HCT116 (cell line): ENCODE results near the gene FNDC1. TPM values are rescaled to one million over a fixed set of nuclear protein-coding genes. Genes with fewer than 3 reads are reported as not detected.

Experiments used
- ATAC-seq: fragments of 200-7000 bp; cut with Tn5 transposase; 2 replicates; pipeline ENCODE4 v1.9.1; 2020; ENCODE audit warnings: mild to moderate bottlenecking, moderate library complexity
- BruUV-seq: library from RNA; stranded (reverse); fragments of 400-500 nt; replicated peaks from 2 replicates; lab custom pipeline; 2021; lab: Mats Ljungman, UMichigan
- CTCF ChIA-PET: fragments of 300-600 bp; sonication (Branson Sonifier 250); formaldehyde crosslinking; loops from one replicate; lab custom pipeline; 2021; ENCODE audit warnings: antibody characterized with exemption; lab: Charles Lee
- POLR2A ChIA-PET: fragments of 300-600, 350-600 bp; sonication (Branson Sonifier 250); formaldehyde crosslinking; loops from one replicate; lab custom pipeline; 2021; ENCODE audit warnings: antibody characterized with exemption; lab: Charles Lee
- RAD21 ChIA-PET, 2 experiments: fragments of 300-600 bp; sonication (Branson Sonifier 250); formaldehyde crosslinking; loops; one replicate each; lab custom pipeline; 2023; ENCODE audit warnings: low total read pairs in 2 of 2; ENCODE audit not compliant: uncharacterized antibody in 2 of 2, unreplicated experiment in 2 of 2, low non-redundant PET in 1 of 2; lab: Charles Lee
- DNase-seq: peaks from one replicate; pipeline ENCODE4 v3.0.0-alpha.2; 2010; ENCODE audit warnings: low read depth, low spot score
- H2AFZ ChIP-seq: fragments of 200-600 bp; shearing (Covaris generic), sonication (generic); 2 replicates; pipeline ENCODE4 v1.6.1; 2017; ENCODE audit warnings: low read depth, mixed run types, mixed read lengths, antibody characterized with exemption, low read length; ENCODE audit not compliant: poor library complexity, severe bottlenecking
- H3K27ac ChIP-seq: 2 replicates; pipeline ENCODE4 v1.5.1; 2012; ENCODE audit warnings: low read depth, low read length
- H3K27me3 ChIP-seq: fragments of 200-600 bp; sonication (generic); 2 replicates; pipeline ENCODE4 v1.6.1; 2016; ENCODE audit warnings: mixed run types, low read length, mixed read lengths; ENCODE audit not compliant: insufficient read depth
- H3K36me3 ChIP-seq, 2 experiments: fragments of 200-500 bp in 1 of 2; fragments of 200-600 bp in 1 of 2; sonication (Bioruptor generic) in 1 of 2; sonication (generic) in 1 of 2; 2 replicates each; pipeline versions ENCODE4 v1.5.1 to v1.6.1; 2014 to 2016; ENCODE audit warnings: low read length in 2 of 2, inconsistent platforms in 1 of 2, mixed read lengths in 1 of 2, mixed run types in 1 of 2; ENCODE audit not compliant: insufficient read depth in 2 of 2, control insufficient read depth in 1 of 2
- H3K4me1 ChIP-seq, 2 experiments: fragments of 200-600 bp in 1 of 2; sonication (generic) in 1 of 2; 2 replicates each; pipeline versions ENCODE4 v1.5.1 to v1.6.1; 2012 to 2017; ENCODE audit warnings: low read length in 2 of 2, inconsistent platforms in 1 of 2, mild to moderate bottlenecking in 1 of 2, mixed read lengths in 1 of 2, mixed run types in 1 of 2, moderate library complexity in 1 of 2; ENCODE audit not compliant: insufficient read depth in 2 of 2, control insufficient read depth in 1 of 2
- H3K4me2 ChIP-seq: fragments of 200-600 bp; sonication (generic); 2 replicates; pipeline ENCODE4 v1.6.1; 2017; ENCODE audit warnings: mixed run types, low read length, mixed read lengths
- H3K4me3 ChIP-seq, 2 experiments: fragments of 200-600 bp in 1 of 2; sonication (generic) in 1 of 2; replicated peaks in 1 of 2; 2 replicates each; pipeline ENCODE4 v1.5.1; 2011 to 2016; ENCODE audit warnings: low read length in 2 of 2, control low read depth in 1 of 2, low read depth in 1 of 2, mild to moderate bottlenecking in 1 of 2, mixed read lengths in 1 of 2, mixed run types in 1 of 2
- H3K79me2 ChIP-seq: fragments of 200-600 bp; sonication (generic); 2 replicates; pipeline ENCODE4 v1.6.1; 2017; ENCODE audit warnings: mild to moderate bottlenecking, mixed run types, low read length, moderate library complexity, mixed read lengths; ENCODE audit not compliant: insufficient read depth
- H3K9ac ChIP-seq: fragments of 200-600 bp; sonication (generic); 2 replicates; pipeline ENCODE4 v1.6.1; 2016; ENCODE audit warnings: low read length, mixed read lengths
- H3K9me2 ChIP-seq: fragments of 200-600 bp; sonication (generic), shearing (Covaris generic); 2 replicates; pipeline ENCODE4 v1.6.1; 2017; ENCODE audit warnings: mixed run types, mild to moderate bottlenecking, moderate library complexity; ENCODE audit not compliant: insufficient read depth
- H3K9me3 ChIP-seq, 2 experiments: fragments of 200-500 bp in 1 of 2; fragments of 200-600 bp in 1 of 2; sonication (Bioruptor generic) in 1 of 2; sonication (generic) in 1 of 2; 2 replicates each; pipeline ENCODE4 v1.6.1; 2014 to 2017; ENCODE audit warnings: low read length in 2 of 2, mixed read lengths in 2 of 2, inconsistent platforms in 1 of 2, low read depth in 1 of 2, mild to moderate bottlenecking in 1 of 2, mixed run types in 1 of 2, moderate library complexity in 1 of 2; ENCODE audit not compliant: control insufficient read depth in 1 of 2, insufficient read depth in 1 of 2
- H4K20me1 ChIP-seq: fragments of 200-600 bp; sonication (generic), shearing (Covaris generic); 2 replicates; pipeline ENCODE4 v1.6.1; 2017; ENCODE audit warnings: mixed run types, mild to moderate bottlenecking, moderate library complexity; ENCODE audit not compliant: insufficient read depth
- EZH2 ChIP-seq: fragments of 200-600 bp; sonication (generic); IDR thresholded peaks from 2 replicates; pipeline ENCODE4 v1.6.1; 2017; ENCODE audit warnings: antibody characterized with exemption, mixed run types
- EZH2phosphoT487 ChIP-seq: fragments of 200-600 bp; IDR thresholded peaks from 2 replicates; pipeline ENCODE4 v1.6.1; 2018; ENCODE audit warnings: antibody characterized with exemption, borderline replicate concordance
- FOSL1 ChIP-seq: IDR thresholded peaks from 2 replicates; pipeline ENCODE4 v1.6.1; 2012; ENCODE audit warnings: low read depth
- JUND ChIP-seq: IDR thresholded peaks from 2 replicates; pipeline ENCODE4 v1.6.1; 2012
- POLR2A ChIP-seq: IDR thresholded peaks from 2 replicates; pipeline ENCODE4 v1.7.0; 2011; ENCODE audit warnings: borderline replicate concordance; ENCODE audit not compliant: insufficient read depth, insufficient read length; ENCODE audit errors: extremely low read depth
- POLR2AphosphoS5 ChIP-seq: IDR thresholded peaks from 2 replicates; pipeline ENCODE4 v1.6.1; 2011; ENCODE audit warnings: mild to moderate bottlenecking, low read depth, low read length, moderate library complexity
- RAD21 ChIP-seq: IDR thresholded peaks from 2 replicates; pipeline ENCODE4 v1.6.1; 2012; ENCODE audit warnings: low read depth, mild to moderate bottlenecking
- SIN3A ChIP-seq: IDR thresholded peaks from 2 replicates; pipeline ENCODE4 v1.6.1; 2012; ENCODE audit warnings: low read depth
- SP1 ChIP-seq: IDR thresholded peaks from 2 replicates; pipeline ENCODE4 v1.6.1; 2012; ENCODE audit warnings: low read depth
- TCF7L2 ChIP-seq: IDR thresholded peaks from 2 replicates; pipeline ENCODE4 v1.7.0; 2011; ENCODE audit warnings: borderline replicate concordance, inconsistent platforms; ENCODE audit not compliant: insufficient read depth, insufficient read length; ENCODE audit errors: extremely low read depth
- ZNF274 ChIP-seq: fragments of 200-500 bp; sonication (Bioruptor generic); IDR thresholded peaks from 2 replicates; pipeline ENCODE4 v1.6.1; 2014; ENCODE audit warnings: mild to moderate bottlenecking, low read depth, low read length, inconsistent platforms
- intact Hi-C: fragments of 100-400 bp; cut with micrococcal nuclease; formaldehyde crosslinking; loops from 2 replicates; pipeline ENCODE4 v1.10.0; 2022
- total RNA-seq: library from RNA; stranded (reverse); gene quantifications from one replicate; pipeline ENCODE4 v1.2.1, GENCODE V29; 2021; ENCODE audit not compliant: unreplicated experiment
- TF ChIP-seq, protein P1 (sequence below), 3 experiments: fragments of 200-600 bp in 1 of 3; sonication (generic) in 1 of 3; IDR thresholded peaks in 2 of 3; conservative IDR thresholded peaks in 1 of 3; 2 replicates each; pipeline ENCODE4 v1.5.1; 2012 to 2017; ENCODE audit warnings: low read depth in 2 of 3, low read length in 2 of 3, antibody characterized with exemption in 1 of 3, borderline replicate concordance in 1 of 3, control low read depth in 1 of 3, mild to moderate bottlenecking in 1 of 3, mixed read lengths in 1 of 3, mixed run types in 1 of 3, moderate library complexity in 1 of 3; ENCODE audit not compliant: insufficient read depth in 1 of 3
- TF ChIP-seq, protein P2 (sequence below): IDR thresholded peaks from 2 replicates; pipeline ENCODE4 v1.6.1; 2012
- TF ChIP-seq, protein P3 (sequence below): IDR thresholded peaks from 2 replicates; pipeline ENCODE4 v1.6.1; 2012

FNDC1 gene
- total RNA-seq, 1 experiment from 2014 or later, result 0.07 TPM

DNA sequence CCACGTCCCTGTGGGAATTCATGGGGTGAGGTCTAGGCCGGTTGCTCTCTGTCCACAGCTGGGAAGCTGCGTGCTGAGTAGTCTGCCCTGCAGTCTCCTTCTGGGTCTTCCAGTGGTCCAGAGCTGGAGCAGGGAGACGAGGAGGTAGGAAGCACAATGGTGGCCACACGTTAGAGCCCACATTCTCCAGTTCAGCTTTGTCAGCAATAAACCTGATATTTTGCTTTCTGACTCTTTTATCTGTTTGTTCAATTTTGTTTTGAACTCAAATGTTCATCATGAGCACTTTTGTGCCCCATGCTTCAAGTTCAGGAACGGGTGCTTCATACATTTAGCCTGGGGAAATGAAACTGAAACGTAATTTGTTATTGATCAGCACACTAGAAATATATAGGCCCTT lies 21.3 kb downstream of the FNDC1 start:
- CTCF ChIA-PET, result no interaction called here
- Histone ChIP-seq H3K27ac (no peak overlapping the region), H3K9me3 (no peaks in the 10 kb centered on the region), H3K4me2 (no peak overlapping the region), H3K9ac (no peak overlapping the region), H3K79me2 (no peaks in the 10 kb centered on the region), H3K36me3 (no peaks in the 10 kb centered on the region), H3K9me2 (0 out of 2 replicates have a peak, but pooled peaks cover 4% of the 10 kb centered on the region)
- ATAC-seq, result no peak
- BruUV-seq, result no TSS peak
- intact Hi-C loops, result no loop called here
- TF ChIP-seq SIN3A, result no peak
- no peak for TF ChIP-seq EZH2phosphoT487
- no peak for TF ChIP-seq SP1
- no peak for TF ChIP-seq EZH2
- no peak for TF ChIP-seq JUND
- no peak for TF ChIP-seq POLR2A
- TF ChIP-seq RAD21, result no peak
- TF ChIP-seq, protein P1, sequence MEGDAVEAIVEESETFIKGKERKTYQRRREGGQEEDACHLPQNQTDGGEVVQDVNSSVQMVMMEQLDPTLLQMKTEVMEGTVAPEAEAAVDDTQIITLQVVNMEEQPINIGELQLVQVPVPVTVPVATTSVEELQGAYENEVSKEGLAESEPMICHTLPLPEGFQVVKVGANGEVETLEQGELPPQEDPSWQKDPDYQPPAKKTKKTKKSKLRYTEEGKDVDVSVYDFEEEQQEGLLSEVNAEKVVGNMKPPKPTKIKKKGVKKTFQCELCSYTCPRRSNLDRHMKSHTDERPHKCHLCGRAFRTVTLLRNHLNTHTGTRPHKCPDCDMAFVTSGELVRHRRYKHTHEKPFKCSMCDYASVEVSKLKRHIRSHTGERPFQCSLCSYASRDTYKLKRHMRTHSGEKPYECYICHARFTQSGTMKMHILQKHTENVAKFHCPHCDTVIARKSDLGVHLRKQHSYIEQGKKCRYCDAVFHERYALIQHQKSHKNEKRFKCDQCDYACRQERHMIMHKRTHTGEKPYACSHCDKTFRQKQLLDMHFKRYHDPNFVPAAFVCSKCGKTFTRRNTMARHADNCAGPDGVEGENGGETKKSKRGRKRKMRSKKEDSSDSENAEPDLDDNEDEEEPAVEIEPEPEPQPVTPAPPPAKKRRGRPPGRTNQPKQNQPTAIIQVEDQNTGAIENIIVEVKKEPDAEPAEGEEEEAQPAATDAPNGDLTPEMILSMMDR (IDR thresholded peaks at IDR 0.05 in 2 of 3, conservative IDR thresholded peaks at IDR 0.05 in 1 of 3; ENCODE audit: borderline replicate concordance in 1 of 3, insufficient read depth in 1 of 3, low read depth in 2 of 3, low read length in 2 of 3), result no peak
- TF ChIP-seq, protein P2, sequence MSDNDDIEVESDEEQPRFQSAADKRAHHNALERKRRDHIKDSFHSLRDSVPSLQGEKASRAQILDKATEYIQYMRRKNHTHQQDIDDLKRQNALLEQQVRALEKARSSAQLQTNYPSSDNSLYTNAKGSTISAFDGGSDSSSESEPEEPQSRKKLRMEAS, result no peak
- TF ChIP-seq, protein P3, sequence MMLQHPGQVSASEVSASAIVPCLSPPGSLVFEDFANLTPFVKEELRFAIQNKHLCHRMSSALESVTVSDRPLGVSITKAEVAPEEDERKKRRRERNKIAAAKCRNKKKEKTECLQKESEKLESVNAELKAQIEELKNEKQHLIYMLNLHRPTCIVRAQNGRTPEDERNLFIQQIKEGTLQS, result no peak
- TF ChIP-seq ZNF274, result no peak
- TF ChIP-seq POLR2AphosphoS5, result no peak
- TF ChIP-seq FOSL1, result no peak
- no peak for TF ChIP-seq TCF7L2
- TF ChIP-seq, all 23 proteins: peak for 0
- H3K4me3 ChIP-seq, result no peak overlapping the region
- peaks cover 14% of the 10 kb centered on the region; the same call in 1 of the 2 replicates for H3K27me3 ChIP-seq
- RAD21 ChIA-PET, result no interaction called here
- no peaks in the 10 kb centered on the region for H3K4me1 ChIP-seq
- no peak overlapping the region for H2AFZ ChIP-seq
- DNase-seq, result no peak
- no peaks in the 10 kb centered on the region for H4K20me1 ChIP-seq
- POLR2A ChIA-PET, result no interaction called here
